ENCODE measurements around the gene SERPINB6. TPM values are rescaled to one million over a fixed set of nuclear protein-coding genes. Genes with fewer than 3 reads are reported as not detected.
"Not testable (repeated sequence)": the region's sequence is repeated elsewhere in the genome, so short reads cannot be mapped to it uniquely, and the experiment has no call there.

Gene SERPINB6
- total and polyA plus RNA-seq, 9 of the 15 experiments (the other 6 are each of a cell fraction or from before 2014, with no cell fraction given), result 86.6 to 211 (median 143) TPM

GRCh38 chr6:2998249-2998997 is 27.1 kb upstream of the SERPINB6 start (continued):
- TF ChIP-seq TEAD1 (CRISPR knock-in tag; IDR thresholded peaks at IDR 0.05), result 0 out of 4 replicates have a peak, but pooled peaks of 1 of the 2 experiments have one; percentile 10
- TF ChIP-seq NRF1 (conservative IDR thresholded peaks at IDR 0.05 in 1 of 2, IDR thresholded peaks at IDR 0.05 in 1 of 2), result peak; percentile 82 to 86
- TF ChIP-seq ATF1 (CRISPR knock-in tag; IDR thresholded peaks at IDR 0.05); JUND (tag; IDR thresholded peaks at IDR 0.05; ENCODE audit: borderline replicate concordance, low read depth, low read length); REST (CRISPR knock-in tag; IDR thresholded peaks at IDR 0.05; ENCODE audit: low read depth): not testable (repeated sequence)
- peak; percentile 55 for TF ChIP-seq ATF1 (tag; IDR thresholded peaks at IDR 0.05)
- peak; percentile 54; the same call in 1 of the 2 replicates for TF ChIP-seq CEBPG (CRISPR knock-in tag; IDR thresholded peaks at IDR 0.05)
- TF ChIP-seq CEBPG (tag; conservative IDR thresholded peaks at IDR 0.05 in 1 of 2, IDR thresholded peaks at IDR 0.05 in 1 of 2), result peak; percentile 48 to 80
- peak; percentile 0; the same call in 1 of the 2 replicates for TF ChIP-seq JUND (IDR thresholded peaks at IDR 0.05; ENCODE audit: borderline replicate concordance, low read depth, low read length)
- 0 out of 2 replicates have a peak, but pooled peaks have one; percentile 7 for TF ChIP-seq ZBTB7A (IDR thresholded peaks at IDR 0.05; ENCODE audit: borderline replicate concordance, control insufficient read depth, low read depth, low read length)
- peak; percentile 37 to 78 (median 42); a peak in 4 of 6 replicates for TF ChIP-seq CTCF (IDR thresholded peaks at IDR 0.05 in 2 of 3, conservative IDR thresholded peaks at IDR 0.05 in 1 of 3; ENCODE audit: insufficient read depth in 2 of 3, low read depth in 1 of 3, low read length in 3 of 3)
- TF ChIP-seq REST (IDR thresholded peaks at IDR 0.05; ENCODE audit: borderline replicate concordance), result peak; percentile 78
- peak; percentile 48 for TF ChIP-seq BRD9 (IDR thresholded peaks at IDR 0.05; ENCODE audit: low read depth, partially characterized antibody)
- TF ChIP-seq ZNF24 (IDR thresholded peaks at IDR 0.05), result peak; percentile 96
- 0 out of 2 replicates have a peak, but pooled peaks have one; percentile 57 for TF ChIP-seq ATF6 (CRISPR knock-in tag; IDR thresholded peaks at IDR 0.05)

Data from K562 (cell line).